Measurements from ENCODE around the gene TEX9.
A peak's percentile ranks its signal among the peaks of the same experiment; 100 is the strongest.
"Not testable (repeated sequence)": the region's sequence is repeated elsewhere in the genome, so short reads cannot be mapped to it uniquely, and the experiment has no call there.

The TEX9 gene

DNA sequence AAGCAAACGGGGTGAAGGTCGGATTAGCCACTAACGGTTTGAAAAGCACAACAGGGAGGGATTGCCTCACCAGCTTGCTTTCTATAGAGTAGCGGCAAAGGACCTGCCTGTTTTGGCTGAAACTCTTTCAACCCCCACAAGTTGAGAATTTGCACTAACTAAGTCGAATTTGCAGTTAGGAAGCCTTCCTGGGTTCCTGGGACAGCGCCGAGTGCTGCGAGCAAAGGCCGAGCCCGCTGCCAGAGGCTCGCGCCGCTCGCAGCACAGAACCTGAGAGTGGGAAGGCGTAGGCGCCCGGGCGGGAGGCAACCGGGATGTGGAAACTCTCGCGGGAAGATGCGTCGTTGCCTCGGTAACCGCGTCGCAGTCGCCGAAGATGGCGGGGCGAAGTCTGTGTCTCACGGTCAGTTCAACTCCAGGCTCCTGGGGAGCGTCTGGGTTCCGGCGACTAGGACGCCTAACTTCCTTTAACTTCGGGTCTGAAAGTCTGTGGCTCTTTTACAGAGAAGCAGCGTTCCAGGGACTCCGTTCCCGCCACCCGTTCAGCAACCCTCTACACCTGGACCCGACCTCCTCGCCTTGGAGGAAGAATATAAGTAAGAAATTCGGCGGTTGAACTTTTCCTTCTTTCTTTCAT, at the start of gene TEX9:
TEX9 (plus strand) TSS at position 352 of the 637 bp plus-strand sequence; CDS start at position 377, 25 bp downstream.
- peak; percentile 58 for DNase-seq (ENCODE audit: low read depth, low spot score)

DNA sequence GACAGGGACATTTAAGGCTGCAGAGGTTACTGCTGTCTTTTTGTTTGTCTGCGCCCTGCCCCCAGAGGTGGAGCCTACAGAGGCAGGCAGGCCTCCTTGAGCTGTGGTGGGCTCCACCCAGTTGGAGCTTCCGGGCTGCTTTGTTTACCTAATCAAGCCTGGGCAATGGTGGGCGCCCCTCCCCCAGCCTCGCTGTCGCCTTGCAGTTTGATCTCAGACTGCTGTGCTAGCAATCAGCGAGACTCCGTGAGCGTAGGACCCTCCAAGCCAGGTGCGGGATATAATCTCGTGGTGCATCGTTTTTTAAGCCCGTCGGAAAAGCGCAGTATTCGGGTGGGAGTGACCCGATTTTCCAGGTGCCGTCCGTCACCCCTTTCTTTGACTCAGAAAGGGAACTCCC, 48.7 kb upstream of the TEX9 start:
- DNase-seq (ENCODE audit: low read depth, low spot score): not testable (repeated sequence)

DNA sequence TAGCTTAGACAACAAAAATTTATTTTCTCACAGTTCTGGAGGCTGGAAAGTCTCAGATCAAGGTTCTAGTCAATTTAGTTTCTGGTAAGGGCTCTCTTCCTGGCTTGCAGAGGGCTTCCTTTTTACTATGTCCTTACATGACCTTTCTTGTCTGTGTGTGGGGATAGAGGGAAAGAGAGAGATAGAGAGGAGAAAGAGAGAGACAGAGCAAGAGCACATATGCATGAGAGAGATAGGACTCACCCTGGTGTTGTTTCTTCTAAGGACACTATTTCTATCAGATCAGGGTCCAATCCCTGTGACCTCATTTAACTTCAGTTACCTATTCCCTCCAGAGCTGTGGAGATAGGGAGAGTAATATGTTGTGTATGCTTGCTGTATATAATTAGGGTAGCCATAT, 44.9 kb upstream of the TEX9 start:
- DNase-seq (ENCODE audit: low read depth, low spot score): no peak

DNA sequence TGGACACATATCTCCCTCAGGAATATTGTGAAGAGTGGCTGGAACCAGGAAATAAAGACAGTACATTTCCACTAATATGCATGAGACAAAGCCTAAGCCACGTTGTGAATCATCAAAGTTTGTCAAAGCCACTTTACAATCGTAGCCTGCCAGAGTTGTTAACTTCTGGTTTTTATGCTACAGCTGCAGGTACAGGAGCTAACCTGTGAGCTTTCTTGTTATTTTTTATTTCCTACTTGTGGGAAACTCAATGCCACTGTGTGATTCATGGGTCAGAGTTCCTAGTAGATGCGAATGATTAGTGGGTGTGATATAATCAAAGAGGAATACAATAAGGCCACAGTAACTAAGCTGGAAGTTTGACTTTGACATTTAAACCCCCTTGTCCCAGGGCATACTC, 44.4 kb upstream of the TEX9 start:
- no peak for DNase-seq (ENCODE audit: low read depth, low spot score)

DNA sequence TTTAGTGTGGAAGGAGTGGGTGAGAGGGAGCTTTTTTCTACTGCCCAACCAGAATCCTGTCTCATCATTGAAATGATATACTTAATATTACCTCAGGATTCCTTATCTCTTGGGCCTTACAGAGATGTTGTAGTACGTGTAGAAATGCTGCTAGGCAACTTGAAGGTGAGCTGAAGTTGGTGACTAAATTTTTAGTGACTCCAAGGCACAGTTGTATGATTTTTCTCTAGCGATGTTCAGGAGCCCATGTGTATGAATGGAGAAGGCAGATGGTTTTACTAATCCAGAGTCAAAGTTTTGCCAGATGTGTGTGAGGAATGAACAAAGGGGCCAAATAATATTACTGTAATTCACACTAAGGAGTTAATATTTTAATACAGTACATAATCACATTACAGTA, 42.8 kb upstream of the TEX9 start:
- DNase-seq (ENCODE audit: low read depth, low spot score): no peak

DNA sequence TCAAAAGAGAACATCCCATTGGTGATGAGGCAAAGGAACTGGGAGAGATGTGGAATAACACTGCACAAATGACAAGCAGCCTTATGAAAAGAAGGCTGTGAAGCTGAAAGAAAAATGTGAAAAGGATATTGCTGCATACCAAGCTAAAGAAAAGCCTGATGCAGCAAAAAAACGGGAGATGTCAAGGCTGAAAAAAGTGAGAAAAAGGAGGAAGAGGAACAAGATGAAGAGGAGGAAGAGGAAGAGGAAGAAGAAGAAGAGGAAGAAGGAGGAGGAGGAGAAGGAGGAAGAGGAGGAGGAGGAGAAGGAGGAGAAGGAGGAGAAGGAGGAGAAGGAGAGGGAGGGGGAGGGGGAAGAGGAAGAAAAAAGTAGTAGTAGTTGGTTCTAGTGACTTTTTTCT, 41.8 kb upstream of the TEX9 start:
- DNase-seq (ENCODE audit: low read depth, low spot score): no peak

DNA sequence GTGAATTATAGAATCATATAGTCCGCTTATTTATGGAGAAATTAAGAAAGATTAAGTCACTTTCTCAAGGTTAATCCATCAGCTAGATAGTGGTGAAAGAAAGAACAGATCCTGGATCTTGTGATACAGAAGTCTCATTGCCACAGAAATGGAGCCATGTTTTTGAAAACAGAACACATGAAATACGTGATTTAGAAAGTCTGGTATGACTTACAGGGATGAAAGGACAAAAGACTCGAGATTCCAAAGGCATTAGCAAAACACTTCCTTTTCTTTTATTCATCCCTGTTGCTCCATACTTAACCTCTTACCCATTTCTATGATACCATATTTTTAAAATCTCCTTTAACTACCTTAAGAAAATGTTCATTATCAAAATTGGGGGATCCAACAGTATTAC, 40.0 kb upstream of the TEX9 start:
- DNase-seq (ENCODE audit: low read depth, low spot score): no peak

DNA sequence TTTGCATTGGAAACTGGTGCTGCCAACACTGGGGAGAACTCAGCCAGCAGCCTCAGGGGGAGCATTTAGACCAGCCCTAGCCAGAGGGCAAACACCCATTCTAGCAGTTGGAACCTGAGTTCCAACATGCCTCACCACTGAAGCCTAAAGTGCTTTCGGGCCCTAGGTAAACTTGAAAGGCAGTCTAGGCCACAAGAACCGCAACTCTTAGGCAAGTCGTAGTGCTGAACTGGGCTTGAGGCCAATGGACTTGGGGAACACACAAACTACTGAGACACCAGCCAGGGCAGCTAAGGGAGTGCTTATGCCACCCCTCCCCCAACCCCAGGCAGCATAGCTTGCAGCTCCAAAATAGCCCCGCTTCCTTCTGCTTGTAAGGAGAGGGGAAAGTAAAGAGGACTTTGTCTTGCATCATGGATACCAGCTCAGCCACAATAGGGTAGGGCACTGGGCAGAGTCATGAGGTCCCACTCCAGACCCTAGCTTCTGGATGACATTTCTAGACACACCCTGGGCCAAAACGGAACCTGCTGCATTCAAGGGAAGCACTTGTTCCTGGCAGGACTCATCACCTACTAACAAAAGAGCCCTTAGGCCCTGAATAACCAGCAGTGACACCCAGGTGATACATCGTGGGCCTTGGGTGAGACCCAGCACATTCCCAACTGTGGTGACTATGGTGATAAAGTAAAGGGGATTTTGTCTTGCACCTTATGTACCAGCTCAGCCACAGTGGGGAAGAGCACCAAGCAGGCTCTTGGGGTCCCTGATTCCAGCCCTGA, 37.3 kb upstream of the TEX9 start:
- DNase-seq (ENCODE audit: low read depth, low spot score): no peak

DNA sequence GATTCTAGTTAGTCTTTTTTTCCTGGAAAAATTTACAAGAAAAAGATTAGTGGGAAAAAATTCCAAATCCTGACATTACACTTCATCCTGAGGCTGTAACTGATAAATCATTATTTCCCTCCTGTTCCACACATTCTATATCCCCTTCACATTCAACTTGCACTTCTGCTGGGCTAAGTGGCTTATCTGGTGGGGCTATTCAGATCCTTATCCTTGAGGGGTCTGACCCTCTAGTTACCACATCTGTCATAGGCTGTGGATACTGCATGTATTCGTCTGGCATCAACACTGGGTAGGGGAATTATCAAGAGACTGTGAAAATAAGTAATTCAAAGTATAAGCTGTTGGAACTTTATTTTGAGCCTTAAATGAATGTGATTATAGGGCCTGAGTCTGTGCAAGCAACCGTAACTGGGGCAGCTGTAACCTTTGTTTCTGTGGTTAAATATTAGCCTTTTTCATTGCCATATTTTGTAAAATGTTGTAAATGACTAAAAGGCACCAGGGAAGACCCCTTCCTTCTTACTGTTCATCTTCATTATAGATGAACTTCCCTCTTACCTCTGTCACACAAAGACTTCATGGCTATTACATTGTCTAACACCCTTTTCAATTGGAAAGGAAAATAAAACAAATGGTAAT, 28.0 kb upstream of the TEX9 start:
- no peak for DNase-seq (ENCODE audit: low read depth, low spot score)

DNA sequence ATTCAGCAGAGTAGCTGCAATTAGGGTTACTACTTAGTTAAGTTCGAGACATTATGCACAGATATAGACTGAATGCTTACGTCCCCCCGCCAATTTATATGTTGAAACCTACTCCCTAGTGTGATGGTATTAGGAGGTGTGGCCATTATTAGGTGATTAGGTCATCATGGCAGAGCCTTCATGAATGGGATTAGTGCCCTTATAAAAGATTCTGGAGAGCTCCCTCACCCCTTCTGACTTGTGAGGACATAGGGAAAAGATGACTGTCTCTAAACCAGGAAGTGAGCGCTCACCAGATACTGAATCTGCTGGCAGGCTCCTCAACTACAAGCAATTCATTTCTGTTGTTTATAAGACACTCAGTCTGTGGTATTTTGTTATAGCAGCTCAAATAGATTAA, 25.6 kb upstream of the TEX9 start:
- no peak for DNase-seq (ENCODE audit: low read depth, low spot score)

DNA sequence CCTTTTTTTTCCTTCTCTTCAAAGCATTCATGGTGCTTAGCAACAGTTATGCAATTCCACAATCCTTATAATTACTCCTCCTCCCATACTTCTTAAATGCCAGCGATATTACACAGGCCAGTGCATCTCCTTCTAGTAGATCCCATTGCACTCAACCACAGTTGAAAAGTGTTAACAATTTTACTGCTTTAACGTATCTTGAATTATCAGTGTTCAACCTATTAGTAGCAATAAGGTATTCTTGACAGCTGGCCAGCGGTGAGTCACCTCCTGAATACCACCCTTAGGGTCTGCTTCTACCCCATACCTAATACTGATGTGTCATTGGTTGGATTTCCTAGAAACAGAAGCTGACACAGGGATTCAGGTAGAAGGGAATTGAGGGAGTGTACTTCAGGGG, 24.0 kb upstream of the TEX9 start:
- no peak for DNase-seq (ENCODE audit: low read depth, low spot score)

DNA sequence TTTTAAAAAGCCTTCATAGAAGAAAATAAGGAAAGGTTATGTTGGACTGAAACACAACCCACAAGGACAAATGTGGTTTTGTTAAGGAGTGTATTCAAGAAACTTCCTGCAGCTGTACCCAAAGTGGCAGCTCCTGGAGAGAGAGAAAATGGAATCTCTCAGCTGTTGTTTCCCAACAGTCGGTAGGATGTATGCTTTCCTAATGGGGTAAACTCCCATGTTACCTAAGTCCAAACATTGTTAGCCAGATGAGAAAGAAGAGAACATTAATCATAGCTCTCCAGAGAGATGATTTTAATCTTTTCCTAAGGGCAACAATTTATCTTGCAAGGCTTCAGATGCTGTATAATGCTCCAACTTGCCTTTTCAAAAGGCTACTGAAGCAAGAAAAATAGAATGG, 22.6 kb upstream of the TEX9 start:
- DNase-seq (ENCODE audit: low read depth, low spot score): no peak

DNA sequence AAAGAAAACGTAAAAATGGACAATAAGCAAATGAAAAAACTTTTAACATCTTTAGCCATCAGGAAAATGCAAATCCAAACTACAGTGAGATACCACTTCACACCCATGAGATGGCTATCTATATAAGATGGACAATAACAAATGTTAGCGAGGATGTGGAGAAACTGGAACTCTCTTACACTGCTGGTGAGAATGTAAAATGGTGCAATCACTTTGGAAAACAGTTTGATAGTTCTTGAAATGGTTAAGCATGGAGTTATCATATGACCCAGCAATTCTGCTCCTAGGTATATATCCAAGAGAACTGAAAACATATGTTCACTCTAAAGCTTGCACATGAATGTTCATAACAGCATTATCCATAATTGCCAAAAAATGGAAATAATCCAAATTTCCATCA, 21.3 kb upstream of the TEX9 start:
- no peak for DNase-seq (ENCODE audit: low read depth, low spot score)

DNA sequence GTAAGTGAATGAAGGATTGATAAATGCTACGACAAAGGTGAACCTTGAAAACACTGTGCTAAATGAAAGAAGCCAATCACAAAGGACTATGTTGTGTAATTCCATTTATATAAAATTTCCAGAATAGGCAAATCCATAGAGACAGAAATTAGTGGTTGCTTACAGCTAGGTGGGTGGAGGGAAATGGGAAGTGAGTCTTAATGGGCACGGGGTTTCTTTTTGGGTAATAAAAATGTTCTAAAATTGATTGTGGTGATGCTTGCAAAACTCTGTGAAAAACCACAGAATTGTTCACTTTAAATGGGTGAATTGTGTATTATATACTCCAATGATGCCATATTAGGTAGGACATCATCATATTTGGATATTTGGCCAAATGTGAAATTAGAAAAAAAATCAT, 20.9 kb upstream of the TEX9 start:
- DNase-seq (ENCODE audit: low read depth, low spot score): no peak

DNA sequence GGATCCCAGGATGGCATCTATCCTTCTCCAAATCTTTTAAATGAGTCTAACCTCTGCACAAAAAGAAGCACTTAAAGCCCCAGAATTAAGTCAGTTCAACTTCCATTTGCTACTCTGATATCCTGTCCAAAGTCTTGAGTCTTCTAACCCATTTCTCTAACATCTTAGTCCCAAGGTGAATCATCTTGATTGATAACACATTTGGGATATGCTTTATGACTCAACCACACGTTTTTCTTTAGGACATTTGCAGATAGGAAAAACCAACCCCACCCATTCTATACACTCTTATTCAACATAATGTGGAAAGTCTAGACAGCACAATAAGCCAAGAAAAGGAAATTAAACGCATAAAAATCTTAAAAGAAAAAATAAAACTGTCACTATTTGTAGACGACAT, 18.8 kb upstream of the TEX9 start:
- DNase-seq (ENCODE audit: low read depth, low spot score): no peak

DNA sequence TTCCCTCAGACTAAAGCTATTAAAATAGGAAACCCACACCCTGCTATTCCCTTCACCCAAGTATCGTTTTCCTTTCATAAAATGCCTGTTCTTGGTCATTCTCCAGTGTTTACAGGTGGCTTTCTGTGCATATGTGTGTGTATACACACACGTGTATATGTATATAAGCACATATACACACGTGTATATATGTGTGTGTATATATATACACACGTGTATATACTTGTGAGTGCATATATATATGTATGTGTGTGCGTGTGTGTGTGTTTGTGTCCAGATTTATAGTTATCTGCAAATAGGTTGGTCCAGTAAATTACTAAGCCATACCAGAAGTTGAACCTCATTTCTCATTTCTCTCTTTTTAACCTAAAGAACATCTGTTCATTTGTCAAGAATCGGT, 15.7 kb upstream of the TEX9 start:
- DNase-seq (ENCODE audit: low read depth, low spot score): no peak

DNA sequence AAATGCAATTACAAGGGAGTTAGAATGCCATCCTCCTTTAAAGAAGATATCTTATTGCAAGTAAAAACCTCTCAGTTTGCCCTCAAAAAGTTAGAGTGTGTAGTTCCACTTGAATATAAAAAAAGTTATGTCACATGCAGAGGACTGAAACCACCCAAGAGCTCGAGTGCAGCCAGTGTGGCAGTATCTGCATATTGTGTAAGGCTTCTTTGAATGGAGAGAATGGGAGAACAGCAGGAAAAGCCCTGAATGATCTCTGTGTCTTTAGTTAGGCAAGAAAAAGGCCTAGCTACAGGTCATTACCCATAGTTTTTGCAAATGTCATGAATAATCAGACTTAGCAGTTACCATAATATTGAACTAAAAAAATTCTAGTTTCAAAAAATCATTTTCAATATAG, 13.9 kb upstream of the TEX9 start:
- DNase-seq (ENCODE audit: low read depth, low spot score): no peak

DNA sequence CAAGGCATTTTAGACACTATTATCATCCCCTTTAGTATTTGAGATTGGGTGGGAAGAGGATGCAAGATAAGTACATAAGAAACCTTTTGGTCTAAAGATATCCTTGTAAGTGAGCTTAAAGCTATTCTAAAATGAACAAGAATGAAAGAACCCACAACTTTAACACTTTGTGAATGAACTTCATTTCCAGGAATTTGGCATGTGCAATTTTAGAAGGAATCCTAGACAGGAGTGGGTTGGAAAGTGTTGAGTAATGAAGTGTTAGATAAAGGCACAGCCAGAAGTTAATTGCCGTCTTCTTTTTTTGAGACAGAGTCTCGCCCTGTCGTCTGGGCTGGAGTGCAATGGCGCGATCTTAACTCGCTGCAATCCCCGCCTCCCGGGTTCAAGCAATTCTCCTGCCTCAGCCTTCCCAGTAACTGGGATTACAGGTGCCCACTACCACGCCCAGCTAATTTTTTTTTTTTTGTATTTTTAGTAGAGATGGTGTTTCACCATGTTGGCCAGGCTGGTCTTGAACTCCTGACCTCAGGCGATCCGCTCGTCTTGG, 13.2 kb upstream of the TEX9 start:
- no peak for DNase-seq (ENCODE audit: low read depth, low spot score)

DNA sequence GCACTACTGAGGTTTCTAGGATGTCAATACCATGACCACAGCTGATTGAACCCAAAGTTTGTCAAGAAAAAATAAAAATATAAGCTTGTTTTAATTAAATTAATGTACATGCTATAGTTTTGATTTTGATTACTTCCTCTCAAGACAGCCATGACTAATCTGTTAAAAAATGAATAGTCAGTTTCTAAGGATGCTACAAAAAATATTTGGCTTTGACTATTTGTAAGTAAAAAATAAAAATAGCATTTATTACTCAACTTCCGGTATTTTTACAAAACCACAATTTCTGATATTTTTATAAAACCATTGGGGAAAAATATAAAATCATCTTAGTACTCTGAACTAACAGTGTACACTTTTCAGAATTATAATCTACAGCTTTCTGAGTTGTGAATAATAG, 12.1 kb upstream of the TEX9 start:
- no peak for DNase-seq (ENCODE audit: low read depth, low spot score)

DNA sequence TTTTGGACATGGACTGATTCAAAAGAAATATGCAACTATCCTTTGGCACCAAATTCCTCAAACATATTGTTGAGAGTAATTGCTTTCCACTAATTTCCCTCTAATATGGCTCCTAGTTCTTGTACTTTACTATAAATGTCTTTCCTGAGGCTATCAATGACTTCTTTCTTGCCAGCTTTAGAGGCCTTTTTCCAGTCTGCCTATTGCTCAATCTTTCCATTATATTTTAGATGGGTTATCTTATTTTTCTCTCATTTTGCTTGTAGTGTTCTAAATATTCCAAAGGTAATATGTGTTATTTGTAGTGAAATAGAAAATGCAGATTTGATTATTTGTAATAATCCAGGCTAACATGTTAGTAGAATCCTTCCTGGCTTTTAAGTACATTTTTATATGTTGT, 11.5 kb upstream of the TEX9 start:
- no peak for DNase-seq (ENCODE audit: low read depth, low spot score)

DNA sequence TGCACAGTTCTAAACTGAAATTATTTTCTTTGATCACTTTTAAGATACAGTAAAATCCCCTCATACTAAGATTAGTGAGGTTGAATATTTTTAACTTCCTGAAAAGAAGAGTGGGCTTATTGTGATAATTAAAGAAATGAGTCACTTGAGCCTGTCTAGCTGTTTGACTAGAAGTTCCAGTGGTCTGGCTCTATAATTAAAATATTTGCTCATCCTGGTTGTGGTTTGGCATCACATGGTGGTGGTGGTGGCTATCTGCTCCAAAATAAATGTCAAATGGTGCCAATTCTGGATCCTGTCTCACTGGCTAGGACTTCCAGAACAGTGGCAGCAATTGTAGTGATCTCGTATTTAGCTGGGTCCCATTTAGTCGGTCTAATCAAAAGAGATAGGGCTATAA, 8.6 kb upstream of the TEX9 start:
- DNase-seq (ENCODE audit: low read depth, low spot score): no peak

DNA sequence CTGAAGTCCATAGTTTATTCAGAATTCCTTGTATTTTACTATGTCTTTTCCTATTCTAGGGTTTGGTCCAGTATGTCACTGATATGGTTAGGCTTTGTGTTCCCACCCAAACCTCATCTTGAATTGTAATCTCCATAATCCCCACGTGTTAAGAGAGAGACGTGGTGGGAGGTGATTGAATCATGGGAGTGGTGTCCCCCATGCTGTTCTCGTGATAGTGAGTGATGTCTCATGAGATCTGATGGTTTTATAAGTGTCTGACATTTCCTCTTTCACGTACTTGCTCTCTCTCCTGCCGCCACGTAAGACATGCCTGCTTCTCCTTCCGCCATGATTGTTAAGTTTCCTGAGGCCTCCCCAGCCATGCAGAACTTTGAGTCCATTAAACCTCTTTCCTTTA, 6.6 kb upstream of the TEX9 start:
- DNase-seq (ENCODE audit: low read depth, low spot score): no peak

DNA sequence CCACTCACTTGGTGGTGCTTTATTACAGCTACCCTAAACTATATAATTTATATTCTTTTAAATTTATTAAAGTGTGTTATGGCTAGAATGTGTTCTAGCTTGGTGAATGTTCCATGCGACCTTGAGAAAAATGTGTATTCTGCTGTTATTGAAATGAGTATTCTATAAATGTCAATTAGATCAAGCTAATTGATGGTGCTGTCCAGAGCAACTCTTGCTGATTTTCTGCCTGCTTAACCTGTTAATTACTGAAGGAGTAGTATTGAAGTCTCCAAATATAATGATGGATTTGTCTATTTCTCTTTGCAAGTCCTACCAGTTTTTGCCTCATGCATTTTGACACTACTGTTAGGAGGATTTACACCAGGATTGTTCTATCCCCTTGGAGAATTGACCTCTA, 3.2 kb upstream of the TEX9 start:
- DNase-seq (ENCODE audit: low read depth, low spot score): no peak
